Activated T-cell treated with anti-CD3 and anti-CD28 coated beads for 1 hour (primary cell): ENCODE measurements around the gene JPH4.
"Not testable (repeated sequence)": the region's sequence is repeated elsewhere in the genome, so short reads cannot be mapped to it uniquely, and the experiment has no call there.

Experiments
- DNase-seq: peaks from one replicate; pipeline ENCODE4 v3.0.0-alpha.2; 2020; ENCODE audit warnings: low read depth

The JPH4 gene

DNA sequence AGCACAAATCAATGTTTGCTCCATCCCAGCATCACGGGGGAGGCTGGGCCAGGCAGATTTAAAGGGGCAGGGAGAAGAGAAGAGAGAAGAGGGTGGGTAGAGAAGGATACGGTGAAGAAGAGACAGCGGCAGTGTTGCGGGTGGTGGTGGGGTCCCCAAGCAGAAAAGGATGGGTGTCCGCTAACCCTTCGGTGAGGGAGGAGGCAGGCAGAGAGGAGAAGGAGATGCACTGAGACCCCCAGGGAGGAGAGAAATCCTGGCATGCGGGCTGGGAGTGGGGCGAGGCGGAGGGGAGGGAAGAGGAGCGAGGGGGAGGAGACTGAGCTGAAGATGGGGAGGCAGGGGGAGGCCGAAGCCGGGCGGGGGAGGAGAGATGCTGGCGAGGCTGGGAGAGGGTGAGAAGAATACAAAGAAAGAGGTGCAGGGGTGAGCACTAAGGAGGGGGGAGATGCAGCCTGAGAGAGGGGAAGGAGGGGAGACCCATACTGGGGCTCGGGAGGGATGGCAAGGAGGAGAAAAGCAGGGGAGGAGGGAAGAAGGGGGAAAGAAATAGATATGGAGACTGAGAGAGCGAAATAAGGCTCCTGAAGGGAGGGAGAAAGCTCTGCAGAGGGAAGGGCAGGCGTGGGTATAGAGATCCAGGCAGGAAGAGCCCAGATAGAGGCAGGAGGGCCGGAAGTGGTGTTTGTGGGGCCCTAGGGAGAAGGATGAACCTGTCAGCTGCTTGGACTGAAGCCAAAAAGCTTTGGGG lies at the start of gene JPH4:
TSS of gene JPH4 (minus strand) at position 231 of the 751 bp plus-strand sequence. CDS start 1,337 bp downstream, outside the sequence.
- DNase-seq: no peak

DNA sequence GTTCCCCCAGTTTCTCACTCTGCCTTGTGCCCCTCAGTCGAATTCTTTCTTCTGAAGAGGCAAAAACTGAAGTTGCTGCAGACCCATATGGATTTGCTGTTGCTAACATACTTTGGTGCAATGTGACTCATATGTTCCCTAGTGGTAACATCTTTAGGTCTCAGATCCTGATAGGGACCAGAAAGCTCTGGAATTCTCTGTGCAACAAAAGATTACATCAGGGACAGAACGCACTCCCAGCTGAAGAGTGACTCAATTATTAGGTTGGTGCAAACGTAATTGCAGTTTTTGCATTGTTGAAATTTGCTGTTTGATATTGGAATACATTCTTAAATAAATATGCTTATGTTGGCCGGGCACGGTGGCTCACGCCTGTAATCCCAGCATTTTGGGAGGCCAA lies 49.4 kb upstream of the JPH4 start:
- no peak for DNase-seq

DNA sequence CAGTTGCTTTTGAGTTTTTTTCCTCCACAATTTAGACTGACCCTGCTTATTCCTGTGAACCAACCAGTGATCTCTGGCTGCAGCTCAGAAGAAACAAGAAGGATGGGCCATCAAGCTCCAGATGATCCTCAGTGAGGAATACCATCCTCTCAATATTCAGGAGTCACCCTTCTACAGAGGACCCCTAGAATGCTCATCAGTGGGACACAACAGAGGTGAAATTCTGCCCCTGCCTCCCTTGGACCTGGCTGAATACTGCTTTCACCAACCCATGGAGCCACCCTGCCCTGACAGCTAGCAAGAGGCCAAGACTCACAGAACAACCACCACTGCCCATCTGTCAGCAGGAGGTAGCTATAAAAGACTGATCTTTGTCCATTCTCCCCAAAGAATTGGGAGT lies 48.4 kb upstream of the JPH4 start:
- DNase-seq: no peak

DNA sequence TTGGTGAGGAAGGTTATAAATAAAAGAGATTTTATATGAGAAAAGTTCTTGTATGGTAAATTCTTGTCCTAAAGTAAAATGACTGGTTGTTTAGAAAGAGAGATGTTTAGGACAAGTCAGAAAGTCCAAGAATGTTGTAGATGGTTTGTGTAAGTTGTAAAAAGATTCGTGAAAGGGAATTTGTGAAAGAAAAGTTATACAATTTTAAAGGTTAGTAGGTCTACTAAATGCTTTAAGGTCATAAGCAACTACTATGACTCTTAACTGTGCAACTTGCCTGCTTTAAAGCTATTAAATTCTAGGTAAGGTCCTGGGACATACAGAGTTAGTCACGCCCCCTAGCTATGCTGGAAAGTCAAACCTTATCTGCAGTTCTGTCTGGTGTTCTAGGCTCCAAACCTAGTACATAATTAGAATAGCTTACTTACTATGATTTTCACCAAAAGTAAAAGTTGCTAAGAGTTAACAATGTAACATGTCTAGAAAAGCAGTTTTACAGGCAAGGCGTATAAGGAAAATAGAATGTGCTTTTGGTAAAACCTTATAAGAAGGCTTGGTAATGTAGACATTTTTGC lies 46.3 kb upstream of the JPH4 start:
- DNase-seq: no peak

DNA sequence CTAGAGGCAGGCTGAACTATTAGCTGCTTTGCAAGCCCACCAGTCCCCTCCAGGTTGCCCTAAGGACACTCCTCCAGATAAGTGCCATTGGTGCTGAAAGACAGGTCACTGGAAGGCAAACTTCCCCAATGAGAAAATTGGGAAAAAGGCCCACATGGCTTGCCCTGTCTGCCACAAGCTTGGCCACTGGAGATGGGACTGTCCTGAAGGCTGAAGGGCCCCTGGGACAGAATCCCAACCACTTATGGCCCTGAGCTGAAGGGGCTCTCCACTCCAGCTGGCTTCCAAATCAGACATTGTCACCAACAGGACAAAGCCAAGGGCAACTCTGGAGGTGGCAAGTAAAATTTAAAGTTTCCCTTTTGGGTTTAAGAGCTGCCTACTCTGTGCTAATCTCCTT lies 45.4 kb upstream of the JPH4 start:
- DNase-seq: no peak

DNA sequence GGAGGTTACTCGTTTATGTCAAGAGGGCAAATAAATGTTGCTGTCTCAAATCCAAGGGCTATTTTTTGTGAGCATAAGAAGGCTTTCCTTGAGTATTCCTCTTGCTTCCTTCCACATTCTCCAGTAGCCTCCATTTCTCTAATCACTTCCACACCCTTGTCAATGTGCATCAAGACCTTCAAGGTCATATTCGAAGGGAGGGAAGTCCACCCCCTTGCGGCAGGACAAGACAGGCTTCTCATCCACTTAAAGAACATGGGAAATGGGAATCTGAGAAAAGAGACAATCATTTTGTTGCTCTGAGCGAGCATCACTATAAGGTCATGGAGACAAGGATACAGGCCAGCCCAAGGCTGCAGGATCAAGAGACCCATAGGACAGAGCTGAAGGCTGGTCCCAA lies 44.4 kb upstream of the JPH4 start:
- no peak for DNase-seq

DNA sequence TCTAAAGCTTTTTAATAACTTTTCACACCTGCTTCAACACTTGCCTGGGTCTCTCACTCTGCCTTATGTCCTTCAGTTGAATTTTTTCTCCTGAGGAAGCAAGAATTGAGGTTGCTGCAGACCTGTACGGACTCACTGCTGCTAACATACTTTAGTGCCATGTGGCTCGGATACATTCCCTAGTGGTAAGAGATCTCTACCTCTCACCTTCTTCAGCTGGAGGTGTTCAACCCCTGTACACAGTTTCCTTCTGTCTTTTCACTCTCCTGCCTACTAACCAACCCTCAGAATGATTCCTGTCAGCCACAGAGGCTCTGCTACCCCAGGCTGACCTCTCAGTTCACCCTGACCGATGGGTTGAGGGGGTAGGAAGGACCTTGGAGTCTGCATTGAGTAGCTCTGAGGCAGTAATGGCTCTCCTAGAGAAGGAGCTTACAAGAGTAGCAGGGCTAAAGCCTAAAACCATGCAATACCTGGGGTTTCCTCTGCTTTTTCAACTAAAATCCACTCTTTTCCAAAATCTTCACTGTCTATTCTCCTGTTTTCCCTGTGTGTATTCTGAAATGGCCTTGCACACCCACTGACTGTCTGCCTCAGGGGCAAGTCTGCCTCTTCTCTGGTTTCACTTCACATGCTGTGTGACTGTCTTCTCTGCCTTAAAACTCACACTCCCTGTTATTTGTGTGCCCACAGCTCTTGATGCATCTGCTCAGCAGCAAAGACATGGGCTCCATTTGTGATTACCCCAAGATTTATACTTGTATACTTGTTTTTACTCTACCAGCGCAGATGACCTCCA lies 43.5 kb upstream of the JPH4 start:
- no peak for DNase-seq

DNA sequence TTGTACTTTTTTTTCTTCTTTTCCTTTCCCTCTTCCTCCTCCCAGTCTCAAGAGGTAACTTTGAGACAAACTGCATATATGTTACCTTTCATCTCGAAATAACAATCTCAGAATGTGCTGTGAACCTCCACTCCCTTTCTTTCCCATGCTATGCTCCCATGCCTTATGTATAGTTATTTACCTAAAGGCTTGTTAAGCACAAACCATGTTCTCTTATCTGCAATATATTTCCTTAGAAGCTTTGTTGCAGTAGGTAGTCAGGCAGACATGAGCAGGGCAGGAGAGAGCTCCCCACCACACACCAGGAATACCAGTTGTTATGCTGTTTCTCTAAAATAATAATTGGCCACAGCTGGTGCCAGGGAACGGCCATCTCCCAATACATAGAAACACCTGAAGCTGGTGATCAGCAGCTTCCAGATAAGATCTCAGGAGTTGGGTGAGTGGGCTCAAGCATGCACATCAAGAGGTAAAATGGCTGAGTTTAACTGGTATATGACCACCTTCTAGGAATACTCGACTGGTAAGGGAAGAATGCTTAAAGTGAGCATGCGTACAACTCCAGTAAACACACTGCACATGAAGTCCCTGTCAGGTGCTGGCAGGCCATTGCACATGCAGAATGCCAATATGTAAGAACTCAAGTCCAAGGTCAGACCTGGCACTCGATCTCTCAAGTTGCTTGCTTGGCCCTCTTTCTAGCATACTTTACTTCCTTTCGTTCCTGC lies 42.8 kb upstream of the JPH4 start:
- no peak for DNase-seq

DNA sequence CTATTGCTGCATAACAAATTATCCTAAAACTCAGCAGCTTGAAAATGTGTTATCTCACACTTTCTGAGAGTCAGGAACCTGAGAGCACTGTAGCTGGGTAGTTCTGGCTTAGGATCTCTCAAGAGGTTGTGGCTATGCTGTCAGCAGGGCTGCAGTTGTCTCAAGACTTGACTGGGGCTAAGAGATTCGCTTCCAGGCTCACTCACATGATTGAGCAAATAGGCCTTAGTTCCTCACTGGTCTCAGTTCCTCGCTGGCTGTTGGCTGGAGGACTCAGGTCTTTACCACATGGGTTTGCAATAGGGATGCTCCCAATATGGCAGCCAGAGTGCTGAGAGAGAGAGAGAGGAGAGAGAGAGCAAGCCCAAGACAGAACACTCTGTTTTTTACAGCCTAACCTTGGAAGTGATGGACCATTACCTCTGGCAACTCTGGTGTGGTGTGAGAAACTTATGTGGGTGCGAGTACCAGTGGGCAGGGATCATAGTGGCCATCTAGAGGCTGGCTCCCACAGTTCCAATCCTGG lies 41.6 kb upstream of the JPH4 start:
- DNase-seq: no peak

DNA sequence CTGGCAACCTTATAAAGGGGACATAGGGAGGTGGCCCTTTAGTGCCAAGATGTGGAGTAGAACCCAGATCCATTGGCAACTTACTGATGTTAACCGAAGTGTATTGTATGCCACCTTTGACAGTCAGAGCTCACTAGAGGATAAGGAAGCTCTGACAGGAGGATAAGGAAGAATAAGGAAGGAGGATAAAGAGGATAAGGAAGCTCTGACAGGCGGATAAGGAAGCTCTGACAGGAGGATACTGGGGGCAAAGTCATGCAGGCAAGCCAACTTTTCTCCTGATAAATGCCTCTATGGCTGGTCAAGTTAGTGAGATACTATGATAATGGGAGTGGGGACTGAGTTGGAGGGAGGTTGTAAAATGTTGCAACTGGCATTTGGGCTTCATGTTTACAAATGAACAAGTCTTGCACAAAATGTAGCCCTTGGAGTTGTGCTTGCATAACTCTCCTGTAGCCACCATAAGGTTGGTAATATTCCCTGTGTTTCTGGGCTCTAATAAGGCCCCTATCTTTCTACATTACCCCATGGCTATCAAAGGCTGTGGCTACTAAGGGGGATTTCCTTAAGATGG lies 39.9 kb upstream of the JPH4 start:
- DNase-seq: no peak

DNA sequence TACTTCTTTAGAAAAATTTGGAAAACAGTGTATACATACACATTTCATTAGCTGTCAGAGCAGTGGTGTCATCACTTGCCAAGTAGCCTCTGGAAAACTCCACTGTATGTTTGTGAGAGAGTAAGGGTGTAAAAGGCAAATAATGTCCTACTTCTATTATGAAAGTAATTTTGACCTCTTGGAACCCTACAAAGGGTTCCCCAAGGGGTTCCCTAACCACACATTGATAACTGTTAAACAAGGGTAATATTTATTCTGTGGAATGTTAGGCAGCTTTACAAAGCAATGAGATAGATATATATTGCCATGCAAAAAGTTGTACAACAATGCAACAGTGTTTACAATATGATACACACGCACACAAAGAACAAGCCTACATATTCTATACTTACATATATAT lies 38.9 kb upstream of the JPH4 start:
- no peak for DNase-seq

DNA sequence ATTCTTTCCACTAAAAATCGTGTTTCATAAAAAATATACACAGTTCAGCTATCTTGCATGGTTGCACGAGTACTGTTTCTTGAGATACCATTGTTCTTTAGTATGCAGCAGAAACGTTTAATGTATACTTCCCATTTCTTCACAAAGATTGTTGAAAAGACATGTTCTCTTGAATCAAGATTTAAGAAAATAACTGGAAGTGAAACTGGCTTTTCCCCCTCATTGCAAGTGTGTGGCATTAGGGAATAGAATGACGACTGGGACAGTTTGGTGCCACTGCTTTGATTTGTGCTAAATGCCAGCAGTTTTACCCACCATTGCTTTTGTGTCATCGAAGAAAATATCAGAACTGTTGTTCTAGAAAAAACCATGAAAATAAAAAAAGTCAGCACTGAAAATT lies 37.3 kb upstream of the JPH4 start:
- DNase-seq: no peak

DNA sequence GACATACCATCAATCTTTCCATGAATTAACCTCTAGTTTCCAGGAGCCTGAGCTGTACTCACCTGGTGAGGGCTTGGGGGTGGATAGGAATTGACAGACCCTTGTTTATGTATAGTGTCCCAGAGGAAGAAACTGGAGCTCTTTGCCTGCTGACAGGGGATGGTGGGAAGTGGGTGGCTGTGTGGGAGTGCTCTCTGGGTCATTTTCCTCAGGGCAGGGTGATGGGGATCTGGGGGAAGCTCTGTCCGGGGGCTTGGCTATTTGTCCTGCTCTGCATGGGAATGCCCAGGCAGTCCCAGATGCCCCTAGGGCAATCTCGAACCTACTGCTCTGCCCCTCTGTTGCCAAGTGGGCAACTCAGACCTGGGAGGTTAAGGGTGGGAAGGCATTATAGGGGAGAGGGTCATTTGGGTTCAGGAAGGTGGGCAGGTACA lies 35.8 kb upstream of the JPH4 start:
- no peak for DNase-seq

DNA sequence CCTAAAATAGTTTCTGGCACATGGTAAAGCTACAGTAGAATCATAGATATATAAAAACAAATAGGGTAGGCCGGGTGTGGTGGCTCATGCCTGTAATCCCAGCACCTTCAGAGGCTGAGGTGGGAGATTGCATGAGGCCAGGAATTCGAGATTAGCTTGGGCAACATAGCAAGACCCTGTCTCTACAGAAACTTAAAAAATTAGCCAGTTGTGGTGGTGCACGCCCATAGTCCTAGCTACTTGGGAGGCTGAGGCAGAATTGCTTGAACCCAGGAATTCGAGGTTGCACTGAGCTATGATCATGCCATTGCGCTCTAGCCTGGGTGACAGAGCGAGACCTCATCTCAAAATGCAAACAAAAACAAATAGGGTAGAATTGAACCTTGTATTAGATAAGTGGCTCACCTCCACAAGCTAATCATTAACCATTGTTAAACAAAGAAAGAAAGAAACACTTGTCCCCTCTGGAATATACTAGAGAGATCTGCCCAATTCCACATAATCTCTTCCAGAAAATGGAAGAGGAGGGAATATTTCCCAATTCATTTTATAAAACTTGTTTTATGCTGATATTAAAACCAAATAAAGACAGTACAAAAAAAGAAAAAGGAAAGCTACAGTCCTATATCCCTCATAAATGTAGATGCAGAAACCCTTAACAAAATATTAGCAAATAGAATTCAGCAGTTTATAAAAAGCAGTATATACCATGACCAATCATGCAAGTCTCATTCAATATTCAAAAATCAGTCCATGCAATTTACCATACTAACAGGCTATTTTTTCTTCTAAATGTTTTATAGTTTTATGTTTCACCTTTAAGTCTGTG lies 34.9 kb upstream of the JPH4 start:
- no peak for DNase-seq

DNA sequence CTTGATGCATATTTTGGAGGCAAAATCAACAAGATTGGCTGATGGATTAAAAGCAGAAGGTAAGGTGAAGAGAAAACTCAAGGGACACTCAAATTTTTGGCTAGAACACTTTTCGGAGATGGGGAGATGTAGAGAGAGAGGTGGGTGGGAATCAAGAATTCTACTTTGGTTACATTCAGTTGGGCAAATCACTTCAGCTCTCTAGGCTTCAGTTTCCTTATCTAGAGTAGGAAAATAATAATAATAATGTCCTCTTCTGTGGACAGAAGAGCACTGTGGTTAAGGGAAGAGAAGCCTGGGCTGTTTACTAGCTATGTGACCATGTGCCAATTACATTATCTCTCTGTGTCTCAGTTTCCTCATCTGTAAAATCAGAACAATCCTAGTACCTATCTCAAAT lies 34.2 kb upstream of the JPH4 start:
- DNase-seq: no peak

DNA sequence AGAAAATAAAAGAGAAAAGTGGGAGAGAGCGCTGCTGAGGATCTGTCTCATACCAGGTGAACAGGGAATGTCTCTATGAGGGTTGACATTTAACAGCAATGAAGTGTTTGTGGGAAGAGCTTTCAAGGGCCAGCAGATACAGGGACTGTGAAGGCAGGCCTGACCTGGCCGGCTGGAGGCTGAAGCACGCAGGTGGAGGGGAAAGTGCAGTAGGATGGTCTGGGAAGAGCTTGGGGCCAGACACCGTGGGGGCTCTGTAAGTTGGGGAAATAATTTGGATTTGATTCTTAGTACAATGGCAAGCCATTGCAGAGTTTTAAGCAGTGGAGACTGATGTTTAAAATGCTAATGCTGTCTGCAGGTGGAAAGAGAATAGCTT lies 33.8 kb upstream of the JPH4 start:
- no peak for DNase-seq

DNA sequence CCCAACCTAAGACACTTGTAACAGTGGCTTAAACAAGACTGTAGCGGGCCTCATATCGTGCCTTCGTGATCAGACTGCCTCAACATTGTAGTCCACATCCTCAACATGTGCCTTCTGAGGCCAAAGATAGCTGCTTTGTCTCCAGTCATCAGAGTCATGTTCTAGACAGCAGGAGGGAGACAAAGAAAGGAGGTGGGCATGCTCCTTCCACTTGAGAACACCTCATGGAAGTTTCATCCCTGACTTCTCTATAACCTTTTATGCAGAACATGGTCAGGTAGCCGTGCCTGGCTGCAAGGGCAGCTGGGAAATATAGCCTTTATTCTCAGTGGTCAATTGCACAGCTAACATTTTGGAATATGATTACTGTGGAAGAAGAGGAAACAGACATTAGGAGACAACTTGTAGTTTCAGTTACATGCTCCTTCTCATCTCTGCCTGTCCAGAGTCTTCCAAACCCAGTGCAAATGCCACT lies 32.3 kb upstream of the JPH4 start:
- DNase-seq: no peak

DNA sequence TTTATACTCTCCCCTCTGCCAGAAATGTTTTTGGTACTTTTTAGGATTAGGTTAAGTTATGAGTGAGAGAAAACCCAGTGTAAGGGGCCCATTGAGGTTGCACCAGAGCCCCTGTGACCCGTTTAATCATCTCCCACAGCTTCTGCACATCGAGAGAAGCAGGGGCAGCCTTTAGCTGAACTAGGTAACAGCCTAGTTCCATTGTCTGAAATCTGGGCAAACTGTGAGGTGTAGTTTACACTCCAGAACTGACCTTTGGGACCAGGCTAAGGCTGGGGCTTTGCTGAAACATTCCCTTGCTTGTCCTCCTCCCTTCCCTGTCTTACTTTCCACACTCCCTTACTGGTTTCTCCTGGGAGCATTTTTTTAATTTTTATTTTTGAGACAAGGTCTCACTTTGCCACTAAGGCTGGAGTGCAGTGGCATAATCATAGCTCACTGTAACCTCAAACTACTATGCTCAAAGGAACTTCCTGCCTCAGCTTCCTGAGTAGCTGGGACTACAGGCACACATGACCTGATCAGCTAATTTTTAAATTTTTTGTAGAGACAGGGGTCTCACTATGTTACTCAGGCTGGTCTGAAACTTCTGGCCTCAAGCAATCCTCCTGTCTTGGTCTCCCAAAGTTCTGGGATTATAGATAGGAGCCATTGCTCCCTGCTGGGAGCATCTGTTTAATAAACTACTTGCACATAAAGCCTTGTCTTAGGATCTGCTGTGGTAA lies 31.7 kb upstream of the JPH4 start:
- no peak for DNase-seq

DNA sequence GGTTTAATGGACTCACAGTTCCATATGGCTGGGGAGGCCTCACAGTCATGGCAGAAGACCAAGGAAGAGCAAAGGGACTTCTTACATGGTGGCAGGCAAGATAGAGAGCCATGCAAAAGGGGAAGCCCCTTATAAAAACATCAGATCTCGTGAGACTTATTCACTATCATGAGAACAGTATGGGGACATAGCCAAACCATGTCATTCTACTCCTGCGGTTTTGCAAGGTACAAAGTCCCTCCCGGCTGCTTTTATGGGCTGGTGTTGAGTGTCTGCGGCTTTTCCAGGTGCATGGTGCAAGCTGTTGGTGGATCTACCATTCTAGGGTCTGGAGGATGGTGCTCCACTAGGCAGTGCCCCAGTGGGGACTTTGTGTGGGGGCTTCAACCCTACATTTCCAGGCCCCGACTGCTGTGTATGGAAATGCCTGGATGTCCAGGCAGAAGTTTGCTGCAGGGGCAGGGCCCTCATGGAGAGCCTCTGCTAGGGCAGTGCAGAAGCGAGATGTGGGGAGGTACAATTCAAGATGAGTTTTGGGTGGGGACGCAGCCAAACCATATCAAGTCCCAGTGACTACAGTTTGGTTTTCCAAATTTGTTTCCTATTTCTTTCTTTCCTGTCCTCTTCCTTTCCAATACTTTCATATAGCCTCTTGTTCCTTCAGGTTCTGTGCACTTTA lies 31.0 kb upstream of the JPH4 start:
- not testable (repeated sequence) for DNase-seq

DNA sequence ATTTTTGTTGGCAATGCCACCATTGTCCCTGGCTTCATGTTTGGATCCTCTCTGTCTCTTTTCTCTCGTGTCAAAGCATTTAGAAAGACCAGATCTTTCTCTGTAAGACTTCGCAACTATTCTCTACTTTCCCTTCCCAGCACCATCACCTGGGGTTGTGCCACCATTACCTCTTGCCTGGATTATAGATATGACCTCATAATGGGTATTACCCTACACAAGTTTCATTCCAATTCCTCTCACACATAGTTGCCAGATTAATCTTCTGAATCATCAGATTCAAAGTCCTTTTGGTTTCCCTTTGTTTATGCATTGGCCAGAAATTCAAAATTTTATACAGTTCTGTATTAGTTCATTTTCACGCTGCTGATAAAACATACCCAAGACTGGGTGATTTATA lies 30.4 kb upstream of the JPH4 start:
- DNase-seq: no peak
